CD14-positive monocyte (primary cell): Measurements from ENCODE around the gene RGL1. TPM values are rescaled to one million over a fixed set of nuclear protein-coding genes. Genes with fewer than 3 reads are reported as not detected.
A peak's percentile ranks its signal among the peaks of the same experiment; 100 is the strongest.

ENCODE experiments used
- DNase-seq, 3 donors: peaks; one replicate each; pipeline ENCODE4 v3.0.0-alpha.2; 2011 to 2022
- H2AFZ ChIP-seq: 2 replicates; pipeline ENCODE4 v1.6.0; 2012; ENCODE audit warnings: mild to moderate bottlenecking, low read depth, low read length, inconsistent platforms; ENCODE audit not compliant: insufficient read depth, poor library complexity, severe bottlenecking
- H3K27ac ChIP-seq, 2 donors: 1 replicate in 1 of 2; 2 replicates in 1 of 2; pipeline ENCODE4 v1.5.1; 2012 to 2013; ENCODE audit warnings: low read length in 2 of 2, control low read depth in 1 of 2, inconsistent platforms in 1 of 2, low read depth in 1 of 2, mild to moderate bottlenecking in 1 of 2
- H3K27me3 ChIP-seq, 2 donors: one replicate each; pipeline versions ENCODE4 v1.6.0 to v1.6.1; 2011 to 2013; ENCODE audit warnings: low read length in 2 of 2; ENCODE audit not compliant: control insufficient read depth in 2 of 2, insufficient read depth in 2 of 2
- H3K36me3 ChIP-seq, 2 donors: replicated peaks in 1 of 2; 1 replicate in 1 of 2; 2 replicates in 1 of 2; pipeline versions ENCODE4 v1.5.1 to v1.6.1; 2012 to 2013; ENCODE audit warnings: low read length in 2 of 2, control low read depth in 1 of 2, inconsistent platforms in 1 of 2, mild to moderate bottlenecking in 1 of 2; ENCODE audit not compliant: insufficient read depth in 2 of 2, control insufficient read depth in 1 of 2
- H3K4me1 ChIP-seq, 2 donors: 1 replicate in 1 of 2; 2 replicates in 1 of 2; pipeline versions ENCODE4 v1.5.1 to v1.6.1; 2012 to 2013; ENCODE audit warnings: low read length in 2 of 2, control low read depth in 1 of 2, inconsistent platforms in 1 of 2, mild to moderate bottlenecking in 1 of 2, moderate library complexity in 1 of 2; ENCODE audit not compliant: insufficient read depth in 2 of 2, control insufficient read depth in 1 of 2
- H3K4me2 ChIP-seq: replicated peaks from 2 replicates; pipeline ENCODE3; 2012; ENCODE audit warnings: low read length, moderate library complexity, mild to moderate bottlenecking; ENCODE audit not compliant: poor library complexity, severe bottlenecking; ENCODE audit errors: extremely low read depth
- H3K4me3 ChIP-seq, 3 experiments: fragments of 200-600 bp in 1 of 3; sonication (generic) in 1 of 3; replicated peaks in 1 of 3; 1 replicate in 2 of 3; 2 replicates in 1 of 3; pipeline ENCODE4 v1.5.1; 2011 to 2013; ENCODE audit warnings: low read length in 3 of 3, mild to moderate bottlenecking in 3 of 3, control low read depth in 2 of 3, low read depth in 2 of 3, inconsistent platforms in 1 of 3, moderate library complexity in 1 of 3
- H3K79me2 ChIP-seq: 2 replicates; pipeline ENCODE4 v1.6.0; 2012; ENCODE audit warnings: mild to moderate bottlenecking, control low read depth, inconsistent platforms, low read length, moderate library complexity; ENCODE audit not compliant: insufficient read depth
- H3K9ac ChIP-seq: 2 replicates; pipeline ENCODE4 v1.6.0; 2017; ENCODE audit warnings: low read length, mild to moderate bottlenecking; ENCODE audit not compliant: insufficient read depth, poor library complexity, severe bottlenecking
- H3K9me3 ChIP-seq, 2 donors: replicated peaks in 1 of 2; 1 replicate in 1 of 2; 2 replicates in 1 of 2; pipeline versions ENCODE4 v1.5.1 to v1.6.1; 2012 to 2013; ENCODE audit warnings: low read length in 2 of 2, control low read depth in 1 of 2; ENCODE audit not compliant: control insufficient read depth in 1 of 2, insufficient read depth in 1 of 2
- H4K20me1 ChIP-seq: 2 replicates; pipeline ENCODE4 v1.6.0; 2012; ENCODE audit warnings: mild to moderate bottlenecking, low read length, control low read depth, moderate library complexity; ENCODE audit not compliant: insufficient read depth
- H3K27ac Mint-ChIP-seq, 7 donors: one replicate each; pipeline ENCODE4 v1.8.0; 2020; ENCODE audit warnings: mild to moderate bottlenecking in 7 of 7, mixed read lengths in 7 of 7, moderate library complexity in 6 of 7, inconsistent platforms in 2 of 7
- H3K27me3 Mint-ChIP-seq, 3 donors: one replicate each; pipeline ENCODE4 v1.8.0; 2021 to 2022; ENCODE audit warnings: low read depth in 3 of 3, mild to moderate bottlenecking in 3 of 3, mixed read lengths in 3 of 3, moderate library complexity in 3 of 3, inconsistent platforms in 1 of 3
- H3K36me3 Mint-ChIP-seq, 2 donors: one replicate each; pipeline ENCODE4 v1.8.0; 2020; ENCODE audit warnings: mixed read lengths in 2 of 2, inconsistent platforms in 1 of 2, mild to moderate bottlenecking in 1 of 2
- H3K4me1 Mint-ChIP-seq: one replicate; pipeline ENCODE4 v1.8.0; 2020; ENCODE audit warnings: mild to moderate bottlenecking, mixed read lengths
- H3K4me3 Mint-ChIP-seq, 2 donors: one replicate each; pipeline ENCODE4 v1.8.0; 2020; ENCODE audit warnings: mild to moderate bottlenecking in 2 of 2, mixed read lengths in 2 of 2, moderate library complexity in 1 of 2
- H3K9me3 Mint-ChIP-seq, 7 donors: one replicate each; pipeline ENCODE4 v1.8.0; 2020 to 2022; ENCODE audit warnings: mixed read lengths in 7 of 7, mild to moderate bottlenecking in 6 of 7, moderate library complexity in 6 of 7, inconsistent platforms in 2 of 7
- CTCF ChIP-seq: fragments of 200-600 bp; IDR thresholded peaks from one replicate; pipeline ENCODE4 v1.8.0; 2022; ENCODE audit warnings: antibody characterized with exemption, mild to moderate bottlenecking
- WGBS: methylation state at CpG from one replicate; pipeline ENCODE4 v1.1.5; 2013; ENCODE audit warnings: missing lambda C conversion rate; ENCODE audit not compliant: insufficient coverage; 5-methylcytosine and 5-hydroxymethylcytosine counted together
- intact Hi-C, 2 donors: fragments of 100-400 bp; cut with micrococcal nuclease; formaldehyde crosslinking; loops; one replicate each; pipeline versions ENCODE4 v1.15.0 to v1.15.1; 2023
- polyA plus RNA-seq, 3 donors: library from polyadenylated mRNA; depleted of rRNA in 1 of 3; unstranded in 2 of 3; stranded (reverse) in 1 of 3; fragments of 300-500 nt in 2 of 3; fragments of >200 nt in 1 of 3; fragmentation: Illumina TruSeq in 2 of 3; gene quantifications; 1 replicate in 2 of 3; 2 replicates in 1 of 3; pipeline ENCODE4 v1.2.3, GENCODE V29; 2012 to 2021

RGL1 gene
- polyA plus RNA-seq, 3 donors, result 1.2 to 3.3 (median 2.0) TPM

- no peaks in the 10 kb centered on the region for H4K20me1 ChIP-seq
- no peaks in the 10 kb centered on the region for H3K9me3 ChIP-seq
- H3K4me1 Mint-ChIP-seq, result peaks cover 42% of the 10 kb centered on the region
- no peaks in the 10 kb centered on the region for H3K27me3 ChIP-seq
- H3K9me3 Mint-ChIP-seq, result no peaks in the 10 kb centered on the region
- H3K36me3 Mint-ChIP-seq, result peaks cover 0 to 3% of the 10 kb centered on the region in 2 donors
- intact Hi-C loops, result loop anchor here (5.0 to 10.0 kb wide), 2 partner anchors 110 to 263 kb away; partner anchors contain the start of genes APOBEC4 (in 1 of the 2) and RGL1 (in 1 of the 2)
- H2AFZ ChIP-seq, result no peak overlapping the region
- no peak for DNase-seq
- H3K79me2 ChIP-seq, result no peaks in the 10 kb centered on the region
- H3K4me2 ChIP-seq, result no peak overlapping the region
- TF ChIP-seq CTCF, result no peak
- H3K4me3 Mint-ChIP-seq, result peak overlapping the region in 1 of 2 donors; percentile 21
- no peaks in the 10 kb centered on the region for H3K27me3 Mint-ChIP-seq
- no peak overlapping the region for H3K27ac Mint-ChIP-seq
- H3K9ac ChIP-seq, result no peak overlapping the region
- no peak overlapping the region for H3K27ac ChIP-seq
- H3K4me3 ChIP-seq, result no peak overlapping the region
- no peaks in the 10 kb centered on the region for H3K36me3 ChIP-seq
- H3K4me1 ChIP-seq, result peaks cover 41% of the 10 kb centered on the region in 2 donors
These were observed 110.0 kb downstream of the RGL1 start for GRCh38 chr1:183914891-183915290.

GRCh38 chr1:183915625-183916510 lies 110.9 kb downstream of the RGL1 start:
- H3K4me2 ChIP-seq, result no peak overlapping the region
- H3K4me3 ChIP-seq, result no peak overlapping the region
- peak; percentile 85 for TF ChIP-seq CTCF

More at GRCh38 chr1:183915625-183916510, 110.9 kb downstream of the RGL1 start:
- Histone ChIP-seq H3K9me3 (no peaks in the 10 kb centered on the region), H4K20me1 (no peaks in the 10 kb centered on the region), H3K9ac (no peak overlapping the region), H3K36me3 (no peaks in the 10 kb centered on the region), H3K27ac (no peak overlapping the region), H2AFZ (peak overlapping the region; percentile 51), H3K79me2 (no peaks in the 10 kb centered on the region), H3K4me1 (peaks cover 31 to 33% of the 10 kb centered on the region in 2 donors), H3K27me3 (no peaks in the 10 kb centered on the region)
- peaks cover 33% of the 10 kb centered on the region for H3K4me1 Mint-ChIP-seq
- peak; percentile 87 to 96 (median 95) for DNase-seq
- intact Hi-C loops, result loop anchor here (5.0 to 10.0 kb wide), 2 partner anchors 111 to 264 kb away; partner anchors contain the start of genes APOBEC4 (in 1 of the 2) and RGL1 (in 1 of the 2)
- peak overlapping the region in 1 of 2 donors; percentile 7 for H3K4me3 Mint-ChIP-seq
- H3K27ac Mint-ChIP-seq, result peak overlapping the region in 4 of 7 donors; percentile 3 to 36 (median 20)
- H3K27me3 Mint-ChIP-seq, result no peaks in the 10 kb centered on the region
- no peaks in the 10 kb centered on the region for H3K9me3 Mint-ChIP-seq
- WGBS, result 20% methylated on average over 7 of the region's 10 CpGs
- H3K36me3 Mint-ChIP-seq, result peaks cover 0 to 3% of the 10 kb centered on the region in 2 donors
